Ishikawa (cell line): ENCODE data around the gene CD14.

Experiments
- CEBPB ChIP-seq: IDR thresholded peaks from 2 replicates; pipeline ENCODE4 v1.6.1; 2012
- CREB1 ChIP-seq: IDR thresholded peaks from 2 replicates; pipeline ENCODE4 v1.6.1; 2012; ENCODE audit warnings: low read depth
- EGR1 ChIP-seq: IDR thresholded peaks from 2 replicates; pipeline ENCODE4 v1.6.1; 2012
- EP300 ChIP-seq: IDR thresholded peaks from 2 replicates; pipeline ENCODE4 v1.6.1; 2012; ENCODE audit warnings: borderline replicate concordance
- FOXM1 ChIP-seq: IDR thresholded peaks from 2 replicates; pipeline ENCODE4 v1.6.1; 2012; ENCODE audit warnings: low read depth, borderline replicate concordance
- NFIC ChIP-seq: IDR thresholded peaks from 2 replicates; pipeline ENCODE4 v1.6.1; 2012
- RAD21 ChIP-seq: IDR thresholded peaks from 2 replicates; pipeline ENCODE4 v1.6.1; 2012; ENCODE audit warnings: low read depth
- REST ChIP-seq: IDR thresholded peaks from 2 replicates; pipeline ENCODE4 v1.6.1; 2012; ENCODE audit warnings: low read depth, mild to moderate bottlenecking
- TAF1 ChIP-seq: IDR thresholded peaks from 2 replicates; pipeline ENCODE4 v1.6.1; 2012; ENCODE audit warnings: low read depth, mild to moderate bottlenecking
- TCF12 ChIP-seq: IDR thresholded peaks from 2 replicates; pipeline ENCODE4 v1.6.1; 2012; ENCODE audit warnings: low read depth
- TEAD4 ChIP-seq: IDR thresholded peaks from 2 replicates; pipeline ENCODE4 v1.6.1; 2012
- YY1 ChIP-seq: IDR thresholded peaks from 2 replicates; pipeline ENCODE4 v1.6.1; 2012; ENCODE audit warnings: low read depth
- ZBTB7A ChIP-seq: IDR thresholded peaks from 2 replicates; pipeline ENCODE4 v1.6.1; 2012; ENCODE audit warnings: low read depth
- TF ChIP-seq, protein P1 (sequence below): IDR thresholded peaks from 2 replicates; pipeline ENCODE4 v1.6.1; 2012

GRCh38 chr5:140674629-140675028, 41.7 kb upstream of the CD14 start:
- TF ChIP-seq EP300 (no peak), FOXM1 (no peak), TEAD4 (no peak), TCF12 (no peak), RAD21 (no peak), REST (no peak), EGR1 (no peak), YY1 (no peak), TAF1 (no peak), CEBPB (no peak), ZBTB7A (no peak), NFIC (no peak), CREB1 (no peak)
- TF ChIP-seq, protein P1, sequence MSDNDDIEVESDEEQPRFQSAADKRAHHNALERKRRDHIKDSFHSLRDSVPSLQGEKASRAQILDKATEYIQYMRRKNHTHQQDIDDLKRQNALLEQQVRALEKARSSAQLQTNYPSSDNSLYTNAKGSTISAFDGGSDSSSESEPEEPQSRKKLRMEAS = no peak
